NCI-H1436 treated with DMSO at 0.1 percent for 48 hours (cell line): Measurements from ENCODE around the gene HLA-A.

Source experiments
- DNase-seq: peaks from one replicate; lab custom pipeline; 2025; lab: John Stamatoyannopoulos, UW

Gene HLA-A

DNA sequence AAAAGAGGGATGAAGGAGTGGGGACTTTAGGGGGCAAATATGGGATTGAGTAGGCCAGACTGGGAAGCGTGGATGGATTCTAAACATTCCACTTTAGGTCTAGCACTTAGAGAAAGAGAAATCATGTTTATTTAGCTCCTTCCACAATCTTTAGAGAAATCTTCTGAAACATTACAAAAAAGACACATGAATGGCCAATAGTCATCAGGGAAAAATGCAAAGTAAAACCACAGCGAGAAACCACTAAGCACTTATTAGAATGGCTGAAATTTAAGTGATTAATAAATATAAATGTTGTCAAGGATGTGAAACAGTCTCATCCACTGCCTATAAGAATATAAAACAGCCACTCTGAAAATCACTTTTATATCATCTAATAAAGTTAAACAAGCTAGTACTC, 46.9 kb downstream of the HLA-A start:
- no peak for DNase-seq

DNA sequence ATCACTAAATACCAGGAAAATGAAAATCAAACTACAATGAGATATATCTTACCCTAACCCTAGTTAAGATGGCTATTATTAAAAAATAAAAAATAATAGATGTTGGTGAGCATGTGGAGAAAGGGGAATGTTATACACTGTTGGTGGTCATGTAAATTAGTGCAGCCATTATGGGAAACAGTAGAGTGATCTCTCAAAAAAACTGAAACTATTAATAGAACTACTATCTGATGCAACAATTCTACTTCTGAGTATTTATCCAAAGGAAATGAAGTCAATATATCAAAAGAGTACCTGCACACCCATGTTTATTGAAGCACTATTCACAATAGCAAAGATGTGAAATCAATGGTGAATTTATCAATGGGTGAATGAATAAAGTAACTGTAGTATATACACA, 48.6 kb downstream of the HLA-A start:
- no peak for DNase-seq

DNA sequence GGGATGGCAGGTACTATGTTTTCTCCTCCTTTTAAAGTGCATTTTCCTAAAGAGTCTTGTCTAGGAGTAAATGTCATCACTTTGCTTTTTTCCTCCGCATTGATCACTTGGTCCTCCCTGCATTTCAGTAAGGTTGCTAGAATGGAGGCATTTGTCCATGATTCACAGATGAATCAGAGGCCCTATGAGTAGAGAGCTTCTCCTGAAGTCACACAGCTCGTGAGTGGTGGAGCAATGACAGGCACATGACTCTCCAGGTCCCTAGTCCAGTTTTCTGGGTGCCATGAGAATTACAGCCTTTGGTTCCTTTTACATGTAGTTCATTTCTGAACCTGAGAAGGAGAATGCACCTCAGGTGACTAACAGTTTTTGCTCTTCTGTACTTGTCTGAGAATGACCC, 50.5 kb downstream of the HLA-A start:
- no peak for DNase-seq

DNA sequence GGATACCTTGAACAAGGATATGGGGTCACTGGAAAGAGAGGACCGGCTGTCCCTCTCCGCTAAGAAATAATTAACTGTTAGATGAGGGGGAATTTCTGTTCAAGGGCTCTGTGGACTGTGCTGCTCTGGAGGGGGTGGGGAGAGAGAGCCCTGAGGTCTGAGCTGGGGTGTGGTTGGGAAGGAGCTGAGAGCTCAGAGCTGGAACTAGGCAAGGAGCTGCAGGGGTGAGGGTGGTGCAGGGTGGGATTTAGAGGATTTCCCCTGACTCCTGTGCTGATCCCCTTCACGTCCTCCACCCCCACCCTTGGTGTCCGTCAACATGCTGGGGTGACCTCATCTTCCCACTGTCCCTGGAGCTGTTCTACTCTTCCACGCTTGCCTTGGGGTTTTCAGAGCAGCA, 52.5 kb downstream of the HLA-A start:
- DNase-seq, result no peak

DNA sequence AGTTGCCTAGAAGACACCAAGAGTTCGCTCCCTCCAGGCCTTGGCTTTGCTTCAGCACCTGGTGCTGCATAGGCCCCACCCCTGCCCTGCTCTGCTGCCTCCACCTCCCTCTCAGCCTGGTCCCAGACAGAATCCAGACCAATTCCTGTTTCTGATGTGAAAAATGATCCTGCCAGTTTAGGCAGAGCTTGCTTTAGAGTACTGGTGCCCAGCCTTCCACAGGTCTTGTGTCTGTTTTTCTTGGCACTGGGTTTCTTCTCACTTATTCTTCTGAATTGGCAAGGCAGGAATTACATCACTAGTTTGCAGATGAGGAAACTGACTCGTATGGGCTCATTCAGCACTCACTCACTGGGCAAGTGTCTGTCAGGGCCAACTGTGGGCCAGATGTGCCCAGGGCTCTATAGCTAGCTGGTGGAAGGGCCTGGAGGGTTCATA, 53.0 kb downstream of the HLA-A start:
- DNase-seq, result no peak
